Upper lobe of left lung (tissue), 6 donors: Measurements from ENCODE around the gene CTXND1. TPM values are rescaled to one million over a fixed set of nuclear protein-coding genes. Genes with fewer than 3 reads are reported as not detected.

Experiments
- ATAC-seq, 2 donors: fragments of 200-7000 bp; cut with Tn5 transposase; one replicate each; pipeline ENCODE4 v1.9.1; 2022; ENCODE audit warnings: mild to moderate bottlenecking in 2 of 2, moderate library complexity in 2 of 2; ENCODE audit not compliant: low FRiP score in 2 of 2
- DNase-seq, 2 donors: peaks; one replicate each; pipeline ENCODE4 v3.0.0-alpha.2; 2019 to 2020
- H3K27ac ChIP-seq, 4 donors: fragments of 200-600 bp; sonication (generic); one replicate each; pipeline ENCODE4 v1.5.1; 2016 to 2019
- H3K27me3 ChIP-seq, 4 donors: fragments of 200-600 bp; sonication (generic); one replicate each; pipeline ENCODE4 v1.5.1; 2017 to 2019
- H3K36me3 ChIP-seq, 4 donors: fragments of 200-600 bp; sonication (generic); one replicate each; pipeline ENCODE4 v1.5.1; 2016 to 2019
- H3K4me1 ChIP-seq, 4 donors: fragments of 200-600 bp; sonication (generic); one replicate each; pipeline ENCODE4 v1.5.1; 2018 to 2019
- H3K4me3 ChIP-seq, 4 donors: fragments of 200-600 bp; sonication (generic); one replicate each; pipeline ENCODE4 v1.5.1; 2017 to 2019; ENCODE audit warnings: mild to moderate bottlenecking in 2 of 4, moderate library complexity in 1 of 4
- H3K9me3 ChIP-seq, 4 donors: fragments of 200-600 bp; sonication (generic); one replicate each; pipeline ENCODE4 v1.5.1; 2018 to 2019
- EP300 ChIP-seq, 4 donors: sonication (generic); formaldehyde crosslinking; IDR thresholded peaks; one replicate each; pipeline ENCODE4 v1.5.1; 2017; ENCODE audit warnings: antibody characterized with exemption in 4 of 4, control low read depth in 2 of 4
- POLR2A ChIP-seq, 4 donors: fragments of 450-650 bp; IDR thresholded peaks; one replicate each; pipeline ENCODE4 v1.5.1; 2016 to 2017; ENCODE audit warnings: antibody characterized with exemption in 4 of 4, mild to moderate bottlenecking in 2 of 4
- POLR2AphosphoS5 ChIP-seq, 2 donors: sonication (generic); formaldehyde crosslinking; IDR thresholded peaks; one replicate each; pipeline ENCODE4 v1.5.1; 2017; ENCODE audit warnings: antibody characterized with exemption in 2 of 2
- WGBS, 2 donors: methylation state at CpG; one replicate each; pipeline ENCODE4 v1.1.5; 2017 to 2018; 5-methylcytosine and 5-hydroxymethylcytosine counted together
- total RNA-seq, 6 donors: library from RNA; depleted of rRNA in 4 of 6; stranded (reverse); fragments of >200 nt in 4 of 6; gene quantifications; one replicate each; pipeline versions ENCODE4 v1.1.0 to v1.2.1, GENCODE V29; 2016 to 2021
- TF ChIP-seq, protein P1 (sequence below), 6 experiments: fragments of 450-650 bp in 4 of 6; fragments of 200-600 bp in 2 of 6; sonication (generic) in 2 of 6; IDR thresholded peaks; one replicate each; pipeline ENCODE4 v1.5.1; 2016 to 2019; ENCODE audit warnings: antibody characterized with exemption in 6 of 6
- donor health status: DM: no; HTN: no; CAD: no; lungs with moderate emphysema.
- donor health status: DM: no; HTN: yes; CAD: no; lungs with severe emphysema.

Gene CTXND1
- total RNA-seq, 6 donors from 2014 or later, result 0.10 to 4.1 (median 1.1) TPM

DNA sequence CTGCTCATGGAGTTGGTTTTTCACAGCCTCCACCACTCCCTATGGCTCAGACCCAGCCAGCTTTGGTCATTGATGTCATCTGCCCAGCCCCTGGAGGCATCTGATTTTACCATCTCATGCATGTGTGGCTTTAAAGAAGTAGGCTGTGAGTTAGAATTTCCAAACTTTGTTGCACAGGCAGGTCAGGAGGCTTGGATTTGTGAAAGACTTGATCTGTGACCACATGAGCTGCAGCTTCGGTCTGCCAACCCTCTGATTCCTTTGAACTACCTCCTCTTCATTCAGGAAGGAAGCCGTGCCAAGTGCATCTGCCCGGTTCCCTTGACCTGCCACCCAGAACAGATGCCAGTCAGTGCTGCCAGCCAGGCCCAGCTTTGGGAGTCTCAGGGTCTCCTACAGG lies 9.2 kb downstream of the CTXND1 start:
- Histone ChIP-seq H3K36me3 (no peaks in the 10 kb centered on the region), H3K9me3 (no peaks in the 10 kb centered on the region), H3K27me3 (no peaks in the 10 kb centered on the region), H3K4me1 (no peaks in the 10 kb centered on the region), H3K4me3 (no peak overlapping the region), H3K27ac (no peak overlapping the region)
- 47 to 52% methylated on average over 2 to 3 of the region's 3 CpGs for WGBS, 2 donors
- DNase-seq, result no peak
- TF ChIP-seq POLR2AphosphoS5 (IDR thresholded peaks at IDR 0.05) (no peak), EP300 (IDR thresholded peaks at IDR 0.05) (no peak), POLR2A (IDR thresholded peaks at IDR 0.05) (no peak)
- TF ChIP-seq, protein P1, sequence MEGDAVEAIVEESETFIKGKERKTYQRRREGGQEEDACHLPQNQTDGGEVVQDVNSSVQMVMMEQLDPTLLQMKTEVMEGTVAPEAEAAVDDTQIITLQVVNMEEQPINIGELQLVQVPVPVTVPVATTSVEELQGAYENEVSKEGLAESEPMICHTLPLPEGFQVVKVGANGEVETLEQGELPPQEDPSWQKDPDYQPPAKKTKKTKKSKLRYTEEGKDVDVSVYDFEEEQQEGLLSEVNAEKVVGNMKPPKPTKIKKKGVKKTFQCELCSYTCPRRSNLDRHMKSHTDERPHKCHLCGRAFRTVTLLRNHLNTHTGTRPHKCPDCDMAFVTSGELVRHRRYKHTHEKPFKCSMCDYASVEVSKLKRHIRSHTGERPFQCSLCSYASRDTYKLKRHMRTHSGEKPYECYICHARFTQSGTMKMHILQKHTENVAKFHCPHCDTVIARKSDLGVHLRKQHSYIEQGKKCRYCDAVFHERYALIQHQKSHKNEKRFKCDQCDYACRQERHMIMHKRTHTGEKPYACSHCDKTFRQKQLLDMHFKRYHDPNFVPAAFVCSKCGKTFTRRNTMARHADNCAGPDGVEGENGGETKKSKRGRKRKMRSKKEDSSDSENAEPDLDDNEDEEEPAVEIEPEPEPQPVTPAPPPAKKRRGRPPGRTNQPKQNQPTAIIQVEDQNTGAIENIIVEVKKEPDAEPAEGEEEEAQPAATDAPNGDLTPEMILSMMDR (IDR thresholded peaks at IDR 0.05), result no peak
- no peak for ATAC-seq

DNA sequence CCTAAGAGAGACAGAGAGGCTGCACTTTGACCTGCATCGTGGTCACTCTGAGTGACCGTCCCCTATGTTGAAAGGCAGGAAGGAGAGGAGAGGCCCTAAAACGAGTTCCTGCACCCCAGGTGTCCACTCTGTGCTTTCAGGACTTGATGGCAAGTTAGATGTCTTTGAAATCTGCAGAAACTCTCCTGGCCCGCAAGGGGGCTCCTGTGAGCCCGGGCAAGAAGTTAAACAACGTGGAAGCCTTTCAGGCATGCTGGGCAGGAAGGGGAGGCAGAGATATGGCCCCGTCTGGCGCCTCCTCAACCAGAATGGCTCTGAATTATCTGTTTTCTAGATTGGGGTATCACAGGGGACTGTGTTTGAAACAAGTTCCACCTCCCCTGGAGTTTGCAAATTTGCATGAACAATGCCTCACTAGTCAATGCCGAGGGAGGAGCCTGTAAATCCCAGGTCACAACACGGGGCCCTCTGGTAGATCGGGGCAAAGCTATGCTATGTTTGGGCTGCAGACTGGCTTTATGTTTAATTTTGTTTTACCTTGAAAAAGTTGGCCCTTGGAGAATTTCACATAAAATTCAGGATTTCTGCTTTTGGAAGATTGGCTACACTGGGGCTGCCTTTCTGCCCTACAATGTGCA lies 9.8 kb downstream of the CTXND1 start:
- WGBS, 2 donors, result 53 to 68% methylated on average over 6 to 11 of the region's 11 CpGs
- ATAC-seq (peak; percentile 16 to 20), DNase-seq (no peak)
- Histone ChIP-seq H3K36me3 (no peaks in the 10 kb centered on the region), H3K27ac (no peak overlapping the region), H3K9me3 (no peaks in the 10 kb centered on the region), H3K27me3 (no peaks in the 10 kb centered on the region), H3K4me1 (no peaks in the 10 kb centered on the region), H3K4me3 (no peak overlapping the region)
- TF ChIP-seq, protein P1 (IDR thresholded peaks at IDR 0.05), result peak in 5 of 6 experiments; percentile 5 to 34 (median 17)
- TF ChIP-seq POLR2AphosphoS5 (IDR thresholded peaks at IDR 0.05), result no peak

DNA sequence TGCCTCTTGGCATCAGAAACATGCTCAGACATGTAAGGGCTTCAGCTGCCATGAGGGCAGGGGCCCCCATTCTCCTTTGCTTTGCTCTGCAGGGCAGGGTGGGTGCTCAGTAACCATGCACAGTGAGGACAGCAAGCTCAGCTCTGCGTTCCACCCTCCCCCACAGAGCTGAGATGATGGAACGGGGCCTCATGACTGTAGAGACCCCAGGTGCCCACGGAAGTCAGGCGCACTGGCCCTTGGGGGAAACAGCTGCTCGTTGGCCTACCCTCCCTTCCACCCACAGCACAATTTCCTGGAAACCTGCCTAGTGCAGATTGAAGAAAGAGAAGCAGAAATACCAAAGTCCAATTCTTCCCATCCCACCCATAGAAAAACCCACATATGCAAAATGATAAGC lies 10.5 kb downstream of the CTXND1 start:
- Histone ChIP-seq H3K27me3 (no peaks in the 10 kb centered on the region), H3K4me3 (no peak overlapping the region), H3K27ac (no peak overlapping the region), H3K36me3 (no peaks in the 10 kb centered on the region), H3K4me1 (no peaks in the 10 kb centered on the region), H3K9me3 (no peaks in the 10 kb centered on the region)
- 45 to 58% methylated on average over 3 to 5 of the region's 5 CpGs for WGBS, 2 donors
- TF ChIP-seq POLR2A (IDR thresholded peaks at IDR 0.05), result no peak
- TF ChIP-seq EP300 (IDR thresholded peaks at IDR 0.05), result no peak
- TF ChIP-seq, protein P1 (IDR thresholded peaks at IDR 0.05), result no peak
- no peak for TF ChIP-seq POLR2AphosphoS5 (IDR thresholded peaks at IDR 0.05)
- ATAC-seq, result no peak
- DNase-seq, result no peak

DNA sequence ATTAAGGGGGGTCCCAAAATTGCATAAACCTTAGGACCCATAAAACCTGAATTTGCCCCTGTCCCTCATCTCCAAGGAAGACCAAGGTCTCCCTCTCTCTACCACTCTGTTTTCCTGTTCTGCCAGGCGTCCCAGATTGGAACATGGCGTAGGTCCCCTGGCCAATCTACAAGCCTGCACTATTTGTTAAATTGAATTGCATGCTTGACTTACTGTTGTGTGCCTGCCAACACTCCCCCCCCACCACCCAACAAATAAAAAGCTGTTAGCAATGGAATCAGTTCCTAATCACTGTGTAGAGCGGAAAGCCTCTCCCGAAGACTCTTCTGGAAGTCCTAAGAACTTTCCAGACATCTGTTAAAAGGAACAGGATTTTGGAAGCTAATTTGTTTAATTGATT lies 11.7 kb downstream of the CTXND1 start:
- Histone ChIP-seq H3K9me3 (no peaks in the 10 kb centered on the region), H3K4me1 (no peaks in the 10 kb centered on the region), H3K4me3 (no peak overlapping the region), H3K36me3 (no peaks in the 10 kb centered on the region), H3K27ac (no peak overlapping the region), H3K27me3 (no peaks in the 10 kb centered on the region)
- no peak for ATAC-seq
- TF ChIP-seq POLR2A (IDR thresholded peaks at IDR 0.05) (no peak), POLR2AphosphoS5 (IDR thresholded peaks at IDR 0.05) (no peak), EP300 (IDR thresholded peaks at IDR 0.05) (no peak)
- TF ChIP-seq, protein P1 (IDR thresholded peaks at IDR 0.05), result no peak
- WGBS, 2 donors, result 86 to 95% methylated on average over 4 of the region's 4 CpGs
- DNase-seq, result no peak

DNA sequence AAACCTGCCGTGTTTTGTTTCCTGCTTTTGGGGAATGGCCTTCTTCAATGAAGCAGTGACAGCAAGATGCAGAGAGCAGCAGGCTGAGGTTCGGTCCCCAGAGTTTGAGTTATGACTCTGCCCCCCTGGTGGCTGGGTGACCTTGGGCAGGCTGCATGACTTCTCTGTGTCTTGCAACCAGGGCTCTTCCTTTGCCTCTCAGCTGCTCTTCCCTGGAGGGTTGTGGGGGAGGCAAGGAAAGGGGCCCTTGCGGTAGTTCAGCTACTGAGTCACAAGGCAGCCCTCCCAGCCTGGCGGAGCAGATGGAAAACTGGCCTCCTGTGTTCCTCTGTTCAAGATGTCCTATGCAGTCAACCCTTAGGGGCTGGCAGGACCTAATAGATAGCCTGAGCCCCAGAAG lies 17.1 kb downstream of the CTXND1 start:
- TF ChIP-seq, protein P1 (IDR thresholded peaks at IDR 0.05), result peak in 5 of 6 experiments; percentile 33 to 42 (median 35)
- no peak for TF ChIP-seq POLR2AphosphoS5 (IDR thresholded peaks at IDR 0.05)
- Histone ChIP-seq H3K27me3 (no peaks in the 10 kb centered on the region), H3K36me3 (no peaks in the 10 kb centered on the region), H3K9me3 (no peaks in the 10 kb centered on the region), H3K4me1 (no peaks in the 10 kb centered on the region), H3K4me3 (no peak overlapping the region), H3K27ac (no peak overlapping the region)
- 64% methylated on average over 3 to 4 of the region's 4 CpGs for WGBS, 2 donors
- peak; percentile 36 to 48 for ATAC-seq
- no peak for DNase-seq
